GM19351 (cell line): Measurements from ENCODE around the gene OSGIN1.
"Not testable (repeated sequence)": the region's sequence is repeated elsewhere in the genome, so short reads cannot be mapped to it uniquely, and the experiment has no call there.

ENCODE experiments used
- ATAC-seq: cut with Tn5 transposase; IDR thresholded peaks from one replicate; pipeline ENCODE4 v1.9.1; 2021; ENCODE audit warnings: mild to moderate bottlenecking, moderate library complexity; ENCODE audit not compliant: unreplicated experiment

OSGIN1 gene

GRCh38 chr16:83940119-83940518 is 12.9 kb upstream of the OSGIN1 start:
- no peak for ATAC-seq

- ATAC-seq = no peak
Observed at GRCh38 chr16:83940630-83941378, 12.2 kb upstream of the OSGIN1 start.

GRCh38 chr16:83941546-83941945 is 11.5 kb upstream of the OSGIN1 start:
- ATAC-seq = not testable (repeated sequence)

GRCh38 chr16:83942074-83942473 is 11.0 kb upstream of the OSGIN1 start:
- no peak for ATAC-seq

- ATAC-seq = no peak
Observed at GRCh38 chr16:83942815-83943515, 10.1 kb upstream of the OSGIN1 start.

GRCh38 chr16:83943516-83944050 is 9.5 kb upstream of the OSGIN1 start:
- no peak for ATAC-seq

- ATAC-seq = no peak
Observed at GRCh38 chr16:83945587-83945986, 7.5 kb upstream of the OSGIN1 start.

GRCh38 chr16:83946154-83946780 is 6.8 kb upstream of the OSGIN1 start:
- no peak for ATAC-seq

GRCh38 chr16:83946781-83947566 is 6.1 kb upstream of the OSGIN1 start:
- no peak for ATAC-seq

- ATAC-seq = no peak
Observed at GRCh38 chr16:83947642-83948234, 5.3 kb upstream of the OSGIN1 start.

- no peak for ATAC-seq
Observed at GRCh38 chr16:83948914-83949723, 3.9 kb upstream of the OSGIN1 start.

GRCh38 chr16:83949724-83950001 is 3.4 kb upstream of the OSGIN1 start:
- no peak for ATAC-seq

- ATAC-seq = not testable (repeated sequence)
Observed at GRCh38 chr16:83950862-83951399, 2.1 kb upstream of the OSGIN1 start.

GRCh38 chr16:83951544-83951943 is 1.5 kb upstream of the OSGIN1 start:
- no peak for ATAC-seq

GRCh38 chr16:83952587-83952939 is 477 bp upstream of the OSGIN1 start:
- ATAC-seq = no peak

GRCh38 chr16:83953796-83954576 is 946 bp downstream of the OSGIN1 start:
- ATAC-seq = peak; percentile 58

- no peak for ATAC-seq
Observed at GRCh38 chr16:83954577-83955016, 1.6 kb downstream of the OSGIN1 start.

- no peak for ATAC-seq
Observed at GRCh38 chr16:83955218-83956130, 2.4 kb downstream of the OSGIN1 start.
